OCI-LY7 (cell line): Measurements from ENCODE around the gene TOB2.

Source experiments
- EZH2phosphoT487 ChIP-seq: fragments of 200-600 bp; sonication (generic); IDR thresholded peaks from 2 replicates; pipeline ENCODE4 v1.6.1; 2018; ENCODE audit warnings: low read depth, borderline replicate concordance, mild to moderate bottlenecking, mixed run types, antibody characterized with exemption, low read length, moderate library complexity, mixed read lengths
- TF ChIP-seq, protein P1 (sequence below): fragments of 200-600 bp; sonication (generic); conservative IDR thresholded peaks from 2 replicates; pipeline ENCODE4 v1.5.1; 2014; ENCODE audit warnings: mild to moderate bottlenecking, antibody characterized with exemption, low read length, moderate library complexity, mixed read lengths

DNA sequence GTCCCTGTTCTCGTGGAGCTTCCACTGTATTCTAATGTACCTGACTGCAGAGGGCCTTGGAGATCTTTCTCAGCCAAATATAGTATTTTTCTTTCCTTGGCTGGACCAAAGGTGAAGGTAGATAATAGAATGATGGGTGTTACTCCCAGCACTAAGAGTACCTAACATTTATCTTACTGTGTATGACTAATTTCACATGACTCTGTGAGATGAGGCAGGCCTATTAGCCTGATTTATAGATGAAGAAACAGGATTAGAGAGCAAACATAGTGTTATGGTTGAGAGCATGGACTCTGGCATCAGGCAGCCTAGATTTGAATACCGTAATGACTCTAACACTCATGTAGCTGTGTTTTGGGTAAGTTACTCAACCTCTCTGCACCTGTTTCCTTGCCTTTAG is 25.0 kb upstream of the TOB2 start:
- TF ChIP-seq, protein P1, sequence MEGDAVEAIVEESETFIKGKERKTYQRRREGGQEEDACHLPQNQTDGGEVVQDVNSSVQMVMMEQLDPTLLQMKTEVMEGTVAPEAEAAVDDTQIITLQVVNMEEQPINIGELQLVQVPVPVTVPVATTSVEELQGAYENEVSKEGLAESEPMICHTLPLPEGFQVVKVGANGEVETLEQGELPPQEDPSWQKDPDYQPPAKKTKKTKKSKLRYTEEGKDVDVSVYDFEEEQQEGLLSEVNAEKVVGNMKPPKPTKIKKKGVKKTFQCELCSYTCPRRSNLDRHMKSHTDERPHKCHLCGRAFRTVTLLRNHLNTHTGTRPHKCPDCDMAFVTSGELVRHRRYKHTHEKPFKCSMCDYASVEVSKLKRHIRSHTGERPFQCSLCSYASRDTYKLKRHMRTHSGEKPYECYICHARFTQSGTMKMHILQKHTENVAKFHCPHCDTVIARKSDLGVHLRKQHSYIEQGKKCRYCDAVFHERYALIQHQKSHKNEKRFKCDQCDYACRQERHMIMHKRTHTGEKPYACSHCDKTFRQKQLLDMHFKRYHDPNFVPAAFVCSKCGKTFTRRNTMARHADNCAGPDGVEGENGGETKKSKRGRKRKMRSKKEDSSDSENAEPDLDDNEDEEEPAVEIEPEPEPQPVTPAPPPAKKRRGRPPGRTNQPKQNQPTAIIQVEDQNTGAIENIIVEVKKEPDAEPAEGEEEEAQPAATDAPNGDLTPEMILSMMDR, result no peak
- TF ChIP-seq EZH2phosphoT487, result no peak
